NB4 (cell line): ENCODE results near the gene SLC25A25.

Experiments
- DNase-seq: peaks from one replicate; pipeline ENCODE4 v3.0.0; 2010; ENCODE audit warnings: low read depth
- H3K4me3 ChIP-seq: one replicate; pipeline ENCODE4 v1.5.1; 2011; ENCODE audit warnings: mild to moderate bottlenecking, low read depth, low read length, moderate library complexity
- CTCF ChIP-seq: IDR thresholded peaks from one replicate; pipeline ENCODE4 v1.5.1; 2012; ENCODE audit warnings: low read depth, low read length
- MAX ChIP-seq: IDR thresholded peaks from 2 replicates; pipeline ENCODE4 v1.6.1; 2011; ENCODE audit warnings: low read depth, low read length
- MYC ChIP-seq: IDR thresholded peaks from 2 replicates; pipeline ENCODE4 v1.6.1; 2011; ENCODE audit warnings: low read depth, low read length
- POLR2A ChIP-seq: IDR thresholded peaks from 2 replicates; pipeline ENCODE4 v1.6.1; 2011; ENCODE audit warnings: mild to moderate bottlenecking; ENCODE audit not compliant: insufficient read length; ENCODE audit errors: extremely low read depth

The SLC25A25 gene

GRCh38 chr9:128054087-128054486 lies 13.9 kb upstream of the SLC25A25 start:
- DNase-seq: no peak
- no peak overlapping the region for H3K4me3 ChIP-seq
- TF ChIP-seq CTCF (no peak), MYC (no peak), POLR2A (no peak), MAX (no peak)

- TF ChIP-seq MAX: no peak
- no peak for TF ChIP-seq POLR2A
- no peak for TF ChIP-seq CTCF
- no peak for TF ChIP-seq MYC
- DNase-seq: peak; percentile 22
- H3K4me3 ChIP-seq: no peak overlapping the region
Observed at GRCh38 chr9:128055344-128056040, 12.5 kb upstream of the SLC25A25 start.

- no peak for TF ChIP-seq MYC
- DNase-seq: no peak
- no peak overlapping the region for H3K4me3 ChIP-seq
Observed at GRCh38 chr9:128056086-128056485, 11.9 kb upstream of the SLC25A25 start.

GRCh38 chr9:128056887-128057723 lies 10.9 kb upstream of the SLC25A25 start:
- DNase-seq: no peak

GRCh38 chr9:128057724-128058409 lies 10.2 kb upstream of the SLC25A25 start:
- H3K4me3 ChIP-seq: no peak overlapping the region
- no peak for DNase-seq
- TF ChIP-seq MAX: no peak
- no peak for TF ChIP-seq MYC
- TF ChIP-seq POLR2A: no peak
- TF ChIP-seq CTCF: no peak

More at GRCh38 chr9:128056887-128057723, 10.9 kb upstream of the SLC25A25 start:
- TF ChIP-seq MYC: no peak
- TF ChIP-seq POLR2A: no peak
- TF ChIP-seq CTCF: no peak
- TF ChIP-seq MAX: no peak
- H3K4me3 ChIP-seq: no peak overlapping the region

GRCh38 chr9:128059365-128059983 lies 8.6 kb upstream of the SLC25A25 start:
- no peak overlapping the region for H3K4me3 ChIP-seq
- no peak for DNase-seq
- TF ChIP-seq CTCF: no peak
- TF ChIP-seq MYC: no peak
- no peak for TF ChIP-seq POLR2A
- TF ChIP-seq MAX: no peak
